GM12874 (cell line): Measurements from ENCODE around the gene BLNK.

Source experiments
- CTCF ChIP-seq: IDR thresholded peaks from 2 replicates; pipeline ENCODE4 v1.5.1; 2011; ENCODE audit warnings: low read depth, mild to moderate bottlenecking, control low read depth, low read length, moderate library complexity; ENCODE audit not compliant: insufficient read depth

BLNK gene

GRCh38 chr10:96236090-96236478 is 35.3 kb downstream of the BLNK start:
- TF ChIP-seq CTCF: no peak

- no peak for TF ChIP-seq CTCF
These were observed 35.9 kb downstream of the BLNK start for GRCh38 chr10:96235326-96236089.

- no peak for TF ChIP-seq CTCF
These were observed 37.4 kb downstream of the BLNK start for GRCh38 chr10:96233959-96234358.

- no peak for TF ChIP-seq CTCF
These were observed 40.8 kb downstream of the BLNK start for GRCh38 chr10:96230527-96230926.

- TF ChIP-seq CTCF: peak; percentile 94
These were observed 41.8 kb downstream of the BLNK start for GRCh38 chr10:96229568-96230030.

GRCh38 chr10:96228408-96228994 is 42.9 kb downstream of the BLNK start:
- no peak for TF ChIP-seq CTCF

- TF ChIP-seq CTCF: no peak
These were observed 44.2 kb downstream of the BLNK start for GRCh38 chr10:96227206-96227605.
